ENCODE measurements around the gene DEPDC5.
"Not testable (repeated sequence)": the region's sequence is repeated elsewhere in the genome, so short reads cannot be mapped to it uniquely, and the experiment has no call there.

GRCh38 chr22:31799358-31799757 is 45.5 kb downstream of the DEPDC5 start:
- TF ChIP-seq POLR2AphosphoS5, CTCF (IDR thresholded peaks at IDR 0.05): not testable (repeated sequence)

All from sigmoid colon (tissue), 4 donors.